Measurements from ENCODE around the gene ZCCHC14. TPM values are rescaled to one million over a fixed set of nuclear protein-coding genes. Genes with fewer than 3 reads are reported as not detected.
A peak's percentile ranks its signal among the peaks of the same experiment; 100 is the strongest.

ZCCHC14 gene
- total and polyA plus RNA-seq, 2 of the 13 experiments (the other 11 are each of a cell fraction or from before 2014, with no cell fraction given): 12.4 to 12.5 TPM

DNA sequence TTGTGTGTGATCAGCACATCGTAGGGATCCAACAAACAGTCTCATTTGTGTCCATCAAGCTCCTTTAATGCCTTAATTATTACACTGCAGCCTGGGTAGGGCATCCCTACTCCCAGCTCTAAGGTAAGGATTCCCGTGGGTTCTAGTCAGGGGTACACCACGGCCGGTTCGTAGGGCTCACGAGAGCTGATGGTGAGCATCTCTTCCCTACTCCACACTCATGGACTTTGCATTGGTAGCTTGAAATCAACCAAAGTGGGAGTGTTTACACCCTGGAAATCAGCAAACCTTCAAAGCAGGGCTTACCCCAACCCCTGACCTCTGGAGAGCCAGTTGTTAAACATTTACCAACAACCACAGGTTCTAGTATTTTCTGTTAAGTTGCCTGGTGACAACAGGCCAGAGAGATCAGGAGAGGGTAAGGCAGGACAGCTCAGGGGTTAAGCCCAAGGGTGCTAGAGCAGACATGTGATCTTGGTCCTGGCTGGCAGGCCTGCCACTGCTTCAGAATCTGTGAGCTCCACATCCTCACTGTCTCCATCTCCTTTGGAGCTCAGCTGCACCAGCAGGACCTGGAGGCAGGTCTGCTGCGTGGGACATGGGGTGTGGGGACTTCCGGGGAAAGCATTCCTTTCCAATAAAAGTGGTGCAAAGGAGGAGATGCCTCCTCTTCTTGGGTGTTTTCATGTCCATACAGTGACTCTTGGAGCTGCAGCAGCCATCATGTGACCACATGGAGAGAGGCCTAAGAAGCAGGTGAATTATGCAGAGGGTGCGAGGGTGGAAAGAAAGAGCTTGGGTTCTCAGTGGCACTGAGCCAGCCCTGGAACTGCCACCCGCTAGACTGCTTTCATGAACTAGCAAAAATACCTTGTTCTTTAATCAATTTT, 36.1 kb upstream of the ZCCHC14 start (continued):
- TF ChIP-seq IRX3 (CRISPR knock-in tag; IDR thresholded peaks at IDR 0.05; ENCODE audit: borderline replicate concordance, low read depth): no peak; the same call in 1 of the 2 replicates
- TF ChIP-seq, protein P1, sequence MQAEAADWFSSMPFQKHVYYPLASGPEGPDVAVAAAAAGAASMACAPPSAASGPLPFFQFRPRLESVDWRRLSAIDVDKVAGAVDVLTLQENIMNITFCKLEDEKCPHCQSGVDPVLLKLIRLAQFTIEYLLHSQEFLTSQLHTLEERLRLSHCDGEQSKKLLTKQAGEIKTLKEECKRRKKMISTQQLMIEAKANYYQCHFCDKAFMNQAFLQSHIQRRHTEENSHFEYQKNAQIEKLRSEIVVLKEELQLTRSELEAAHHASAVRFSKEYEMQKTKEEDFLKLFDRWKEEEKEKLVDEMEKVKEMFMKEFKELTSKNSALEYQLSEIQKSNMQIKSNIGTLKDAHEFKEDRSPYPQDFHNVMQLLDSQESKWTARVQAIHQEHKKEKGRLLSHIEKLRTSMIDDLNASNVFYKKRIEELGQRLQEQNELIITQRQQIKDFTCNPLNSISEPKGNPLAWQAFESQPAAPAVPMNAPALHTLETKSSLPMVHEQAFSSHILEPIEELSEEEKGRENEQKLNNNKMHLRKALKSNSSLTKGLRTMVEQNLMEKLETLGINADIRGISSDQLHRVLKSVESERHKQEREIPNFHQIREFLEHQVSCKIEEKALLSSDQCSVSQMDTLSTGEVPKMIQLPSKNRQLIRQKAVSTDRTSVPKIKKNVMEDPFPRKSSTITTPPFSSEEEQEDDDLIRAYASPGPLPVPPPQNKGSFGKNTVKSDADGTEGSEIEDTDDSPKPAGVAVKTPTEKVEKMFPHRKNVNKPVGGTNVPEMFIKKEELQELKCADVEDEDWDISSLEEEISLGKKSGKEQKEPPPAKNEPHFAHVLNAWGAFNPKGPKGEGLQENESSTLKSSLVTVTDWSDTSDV (CRISPR knock-in tag; IDR thresholded peaks at IDR 0.05): peak; percentile 75; the same call in 1 of the 2 replicates
- TF ChIP-seq, protein P2, sequence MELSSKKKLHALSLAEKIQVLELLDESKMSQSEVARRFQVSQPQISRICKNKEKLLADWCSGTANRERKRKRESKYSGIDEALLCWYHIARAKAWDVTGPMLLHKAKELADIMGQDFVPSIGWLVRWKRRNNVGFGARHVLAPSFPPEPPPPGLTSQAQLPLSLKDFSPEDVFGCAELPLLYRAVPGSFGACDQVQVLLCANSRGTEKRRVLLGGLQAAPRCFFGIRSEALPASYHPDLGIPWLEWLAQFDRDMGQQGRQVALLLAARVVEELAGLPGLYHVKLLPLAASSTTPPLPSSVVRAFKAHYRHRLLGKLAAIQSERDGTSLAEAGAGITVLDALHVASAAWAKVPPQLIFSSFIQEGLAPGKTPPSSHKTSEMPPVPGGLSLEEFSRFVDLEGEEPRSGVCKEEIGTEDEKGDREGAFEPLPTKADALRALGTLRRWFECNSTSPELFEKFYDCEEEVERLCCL (CRISPR knock-in tag; IDR thresholded peaks at IDR 0.05; ENCODE audit: borderline replicate concordance): no peak
- TF ChIP-seq, protein P3, sequence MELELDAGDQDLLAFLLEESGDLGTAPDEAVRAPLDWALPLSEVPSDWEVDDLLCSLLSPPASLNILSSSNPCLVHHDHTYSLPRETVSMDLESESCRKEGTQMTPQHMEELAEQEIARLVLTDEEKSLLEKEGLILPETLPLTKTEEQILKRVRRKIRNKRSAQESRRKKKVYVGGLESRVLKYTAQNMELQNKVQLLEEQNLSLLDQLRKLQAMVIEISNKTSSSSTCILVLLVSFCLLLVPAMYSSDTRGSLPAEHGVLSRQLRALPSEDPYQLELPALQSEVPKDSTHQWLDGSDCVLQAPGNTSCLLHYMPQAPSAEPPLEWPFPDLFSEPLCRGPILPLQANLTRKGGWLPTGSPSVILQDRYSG (CRISPR knock-in tag; IDR thresholded peaks at IDR 0.05): no peak
- TF ChIP-seq ZNF800 (CRISPR knock-in tag; IDR thresholded peaks at IDR 0.05): peak; percentile 93
- TF ChIP-seq ZNF234 (CRISPR knock-in tag; conservative IDR thresholded peaks at IDR 0.05): no peak
- peak; percentile 70; the same call in 1 of the 2 replicates for TF ChIP-seq STAT6 (CRISPR knock-in tag; IDR thresholded peaks at IDR 0.05; ENCODE audit: borderline replicate concordance)
- TF ChIP-seq ZNF10 (CRISPR knock-in tag; IDR thresholded peaks at IDR 0.05; ENCODE audit: borderline replicate concordance, low read depth): no peak
- TF ChIP-seq RNF2 (conservative IDR thresholded peaks at IDR 0.05; ENCODE audit: low read depth): no peak
- TF ChIP-seq SOX5 (CRISPR knock-in tag; IDR thresholded peaks at IDR 0.05; ENCODE audit: borderline replicate concordance): peak; percentile 89
- TF ChIP-seq NCOA5 (CRISPR knock-in tag; IDR thresholded peaks at IDR 0.05): 0 out of 2 replicates have a peak, but pooled peaks have one; percentile 41
- TF ChIP-seq FOXA3 (CRISPR knock-in tag; IDR thresholded peaks at IDR 0.05): peak; percentile 95

Data from HepG2 (cell line).